Bronchial epithelial cell (primary cell): ENCODE results near the gene IZUMO1R. TPM values are rescaled to one million over a fixed set of nuclear protein-coding genes. Genes with fewer than 3 reads are reported as not detected.
"Not testable (repeated sequence)": the region's sequence is repeated elsewhere in the genome, so short reads cannot be mapped to it uniquely, and the experiment has no call there.

Source experiments
- DNase-seq: peaks from one replicate; pipeline ENCODE4 v3.0.0-alpha.2; 2010; ENCODE audit warnings: low read depth
- FAIRE-seq: peaks from 2 replicates; lab custom pipeline; 2011; peaks lifted over from hg19 to GRCh38; lab: Jason Lieb, UNC
- H3K27me3 ChIP-seq: 2 replicates; pipeline ENCODE4 v1.5.1; 2011; ENCODE audit warnings: low read length; ENCODE audit not compliant: control insufficient read depth, insufficient read depth
- H3K36me3 ChIP-seq: 2 replicates; pipeline ENCODE4 v1.5.1; 2011; ENCODE audit warnings: low read length; ENCODE audit not compliant: control insufficient read depth, insufficient read depth
- H3K4me3 ChIP-seq: 2 replicates; pipeline ENCODE4 v1.5.1; 2011; ENCODE audit warnings: mild to moderate bottlenecking, low read depth, low read length, control low read depth
- total RNA-seq: library from RNA; depleted of rRNA; stranded (reverse); fragments of >200 nt; gene quantifications from 2 replicates; pipeline ENCODE4 v1.2.1, GENCODE V29; 2014
- TF ChIP-seq, protein P1 (sequence below): IDR thresholded peaks from 2 replicates; pipeline ENCODE4 v1.5.1; 2011; ENCODE audit warnings: mild to moderate bottlenecking, moderate library complexity, low read length, control low read depth, inconsistent platforms; ENCODE audit not compliant: insufficient read depth, severe bottlenecking

Gene IZUMO1R
- total RNA-seq, 1 donor from 2014 or later = not detected

DNA sequence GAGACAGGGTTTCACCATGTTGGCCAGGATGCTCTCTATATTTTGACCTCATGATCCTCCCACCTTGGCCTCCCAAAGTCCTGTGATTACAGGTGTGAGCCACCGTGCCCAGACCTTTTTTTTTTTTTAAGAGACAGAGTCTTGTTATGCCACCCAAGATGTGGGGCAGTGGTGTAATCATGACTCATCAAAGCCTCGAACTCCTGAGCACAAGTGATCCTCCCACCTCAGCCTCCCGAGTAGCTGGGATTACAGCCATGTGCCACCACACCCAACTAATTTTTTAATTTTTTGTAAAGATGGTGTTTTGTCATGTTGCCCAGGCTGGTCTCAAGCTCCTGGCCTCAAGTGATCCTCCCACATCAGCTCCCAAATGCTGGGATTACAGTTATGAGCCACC, 37.9 kb downstream of the IZUMO1R start:
- Histone ChIP-seq H3K4me3 (no peak overlapping the region), H3K36me3 (no peaks in the 10 kb centered on the region), H3K27me3 (no peaks in the 10 kb centered on the region)
- TF ChIP-seq, protein P1, sequence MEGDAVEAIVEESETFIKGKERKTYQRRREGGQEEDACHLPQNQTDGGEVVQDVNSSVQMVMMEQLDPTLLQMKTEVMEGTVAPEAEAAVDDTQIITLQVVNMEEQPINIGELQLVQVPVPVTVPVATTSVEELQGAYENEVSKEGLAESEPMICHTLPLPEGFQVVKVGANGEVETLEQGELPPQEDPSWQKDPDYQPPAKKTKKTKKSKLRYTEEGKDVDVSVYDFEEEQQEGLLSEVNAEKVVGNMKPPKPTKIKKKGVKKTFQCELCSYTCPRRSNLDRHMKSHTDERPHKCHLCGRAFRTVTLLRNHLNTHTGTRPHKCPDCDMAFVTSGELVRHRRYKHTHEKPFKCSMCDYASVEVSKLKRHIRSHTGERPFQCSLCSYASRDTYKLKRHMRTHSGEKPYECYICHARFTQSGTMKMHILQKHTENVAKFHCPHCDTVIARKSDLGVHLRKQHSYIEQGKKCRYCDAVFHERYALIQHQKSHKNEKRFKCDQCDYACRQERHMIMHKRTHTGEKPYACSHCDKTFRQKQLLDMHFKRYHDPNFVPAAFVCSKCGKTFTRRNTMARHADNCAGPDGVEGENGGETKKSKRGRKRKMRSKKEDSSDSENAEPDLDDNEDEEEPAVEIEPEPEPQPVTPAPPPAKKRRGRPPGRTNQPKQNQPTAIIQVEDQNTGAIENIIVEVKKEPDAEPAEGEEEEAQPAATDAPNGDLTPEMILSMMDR = no peak
- FAIRE-seq (no peak), DNase-seq (no peak)

DNA sequence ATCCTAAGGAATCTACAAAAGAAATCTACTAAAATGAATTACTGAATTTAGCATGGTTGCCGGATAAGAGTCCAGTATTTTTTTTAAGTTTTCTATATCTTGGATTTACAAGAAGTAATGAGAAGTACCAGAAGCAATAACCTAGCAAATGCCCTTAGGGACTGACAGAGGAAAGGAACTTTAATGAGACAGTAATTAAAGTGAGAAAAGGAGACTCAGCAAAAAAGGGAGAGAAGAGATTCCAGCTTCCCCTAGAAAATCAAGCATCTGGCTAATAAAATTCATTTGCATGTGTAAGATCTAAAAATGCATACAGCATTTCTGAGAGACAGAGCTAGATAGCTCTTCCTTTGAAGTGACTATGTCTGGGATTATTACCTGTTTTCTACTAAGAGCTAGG, 39.1 kb downstream of the IZUMO1R start:
- DNase-seq (no peak), FAIRE-seq (no peak)
- no peak overlapping the region for H3K4me3 ChIP-seq
- H3K27me3 ChIP-seq = no peaks in the 10 kb centered on the region
- TF ChIP-seq, protein P1 = no peak
- H3K36me3 ChIP-seq = no peaks in the 10 kb centered on the region

DNA sequence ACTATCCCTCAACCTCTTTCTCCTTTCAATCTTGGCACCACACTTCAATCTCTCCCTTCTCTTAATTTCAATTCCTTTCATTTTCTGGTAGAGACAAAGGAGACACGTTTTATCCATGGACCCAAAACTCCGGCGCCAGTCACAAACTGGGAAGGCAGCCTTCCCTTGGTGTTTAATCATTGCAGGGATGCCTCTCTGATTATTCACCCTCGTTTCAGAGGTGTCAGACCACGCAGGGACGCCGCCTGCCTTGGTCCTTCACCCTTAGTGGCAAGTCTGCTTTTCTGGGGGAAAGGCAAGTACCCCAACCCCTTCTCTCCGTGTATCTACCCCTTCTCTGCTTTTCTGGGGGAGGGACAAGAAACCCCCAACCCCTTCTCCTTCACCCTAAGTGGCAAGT, 41.9 kb downstream of the IZUMO1R start:
- DNase-seq, FAIRE-seq, H3K36me3 ChIP-seq, H3K4me3 ChIP-seq, H3K27me3 ChIP-seq: not testable (repeated sequence)

DNA sequence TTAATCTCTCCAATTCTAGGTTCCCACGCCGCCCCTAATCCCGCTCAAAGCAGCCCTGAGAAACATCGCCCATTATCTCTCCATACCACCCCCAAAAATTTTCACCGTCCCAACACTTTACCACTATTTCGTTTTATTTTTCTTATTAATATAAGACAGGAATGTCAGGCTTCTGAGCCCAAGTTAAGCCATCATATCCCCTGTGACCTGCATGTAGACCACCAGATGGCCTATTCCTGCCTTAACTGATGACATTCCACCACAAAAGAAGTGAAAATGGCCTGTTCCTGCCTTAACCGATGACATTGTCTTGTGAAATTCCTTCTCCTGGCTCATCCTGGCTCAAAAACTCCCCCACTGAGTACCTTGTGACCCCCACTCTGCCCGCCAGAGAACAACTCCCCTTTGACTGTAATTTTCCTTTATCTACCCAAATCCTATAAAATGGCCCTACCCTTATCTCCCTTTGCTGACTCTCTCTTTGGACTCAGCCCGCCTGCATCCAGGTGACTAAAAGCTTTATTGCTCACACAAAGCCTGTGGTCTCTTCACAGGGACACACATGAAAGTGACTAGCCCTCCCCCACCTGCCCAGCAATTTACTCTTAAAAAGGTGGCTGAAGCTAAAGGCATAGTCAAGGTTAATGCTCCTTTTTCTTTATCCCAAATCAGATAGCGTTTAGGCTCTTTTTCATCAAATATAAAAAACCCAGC, 46.6 kb downstream of the IZUMO1R start:
- DNase-seq, FAIRE-seq, H3K4me3 ChIP-seq: not testable (repeated sequence)

More for the DNA sequence above, 46.6 kb downstream of the IZUMO1R start:
- not testable (repeated sequence) for H3K36me3 ChIP-seq, H3K27me3 ChIP-seq

Other genes with a start within 250 kb of the IZUMO1R start
- 44.8 and 60.3 TPM in 2 replicates for gene PANX1, start 175.7 kb upstream of the IZUMO1R start, total RNA-seq
- under 0.01 TPM in 2 replicates for gene GPR83, start 96.8 kb downstream of the IZUMO1R start, total RNA-seq
- 4.9 and 9.7 TPM in 2 replicates for gene MRE11, start 189.3 kb downstream of the IZUMO1R start, total RNA-seq
- 17.1 and 20.5 TPM in 2 replicates for gene ANKRD49, start 189.4 kb downstream of the IZUMO1R start, total RNA-seq
- gene C11orf97, start 207.9 kb downstream of the IZUMO1R start, total RNA-seq = not detected in 2 replicates
- 1.0 and 1.8 TPM in 2 replicates for gene FUT4, start 239.3 kb downstream of the IZUMO1R start, total RNA-seq